Astrocyte (in vitro differentiated cells and primary cell): ENCODE data around the gene PRR23B.

ENCODE experiments used
- EZH2 ChIP-seq: IDR thresholded peaks from 2 replicates; pipeline ENCODE4 v1.6.1; 2012; ENCODE audit warnings: mild to moderate bottlenecking, low read length, inconsistent platforms; ENCODE audit not compliant: insufficient read depth
- TF ChIP-seq, protein P1 (sequence below): IDR thresholded peaks from 2 replicates; pipeline ENCODE4 v1.5.1; 2011; ENCODE audit warnings: low read depth, mild to moderate bottlenecking, inconsistent platforms, low read length, moderate library complexity; ENCODE audit not compliant: insufficient read depth

DNA sequence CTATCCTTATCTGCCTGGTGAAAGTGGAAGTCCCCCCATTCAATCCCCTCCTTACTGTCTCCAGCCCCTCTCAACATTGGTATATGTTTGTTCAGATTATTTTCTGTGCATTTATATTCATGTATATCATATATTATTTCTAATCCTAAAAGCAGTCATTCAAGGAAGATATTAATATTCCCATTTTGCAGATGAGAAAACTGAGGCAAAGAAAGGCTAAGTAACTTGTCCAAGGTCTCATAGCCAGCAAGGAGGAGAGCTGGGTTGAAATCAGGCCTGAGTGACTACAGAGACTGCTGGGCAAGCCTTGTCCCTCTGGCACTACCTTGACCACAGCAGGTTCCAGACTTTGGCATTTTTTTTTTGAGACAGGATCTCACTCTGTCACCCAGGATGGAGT, 44.7 kb downstream of the PRR23B start:
- TF ChIP-seq, protein P1, sequence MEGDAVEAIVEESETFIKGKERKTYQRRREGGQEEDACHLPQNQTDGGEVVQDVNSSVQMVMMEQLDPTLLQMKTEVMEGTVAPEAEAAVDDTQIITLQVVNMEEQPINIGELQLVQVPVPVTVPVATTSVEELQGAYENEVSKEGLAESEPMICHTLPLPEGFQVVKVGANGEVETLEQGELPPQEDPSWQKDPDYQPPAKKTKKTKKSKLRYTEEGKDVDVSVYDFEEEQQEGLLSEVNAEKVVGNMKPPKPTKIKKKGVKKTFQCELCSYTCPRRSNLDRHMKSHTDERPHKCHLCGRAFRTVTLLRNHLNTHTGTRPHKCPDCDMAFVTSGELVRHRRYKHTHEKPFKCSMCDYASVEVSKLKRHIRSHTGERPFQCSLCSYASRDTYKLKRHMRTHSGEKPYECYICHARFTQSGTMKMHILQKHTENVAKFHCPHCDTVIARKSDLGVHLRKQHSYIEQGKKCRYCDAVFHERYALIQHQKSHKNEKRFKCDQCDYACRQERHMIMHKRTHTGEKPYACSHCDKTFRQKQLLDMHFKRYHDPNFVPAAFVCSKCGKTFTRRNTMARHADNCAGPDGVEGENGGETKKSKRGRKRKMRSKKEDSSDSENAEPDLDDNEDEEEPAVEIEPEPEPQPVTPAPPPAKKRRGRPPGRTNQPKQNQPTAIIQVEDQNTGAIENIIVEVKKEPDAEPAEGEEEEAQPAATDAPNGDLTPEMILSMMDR: no peak
- no peak for TF ChIP-seq EZH2
